ENCODE data around the gene MYT1. TPM values are rescaled to one million over a fixed set of nuclear protein-coding genes. Genes with fewer than 3 reads are reported as not detected.

Gene MYT1
- total and polyA plus RNA-seq, 2 of the 8 experiments (the other 6 are each of a cell fraction or from before 2014, with no cell fraction given), result 0.63 to 2.0 TPM

GRCh38 chr20:64245746-64246595 is 81.7 kb downstream of the MYT1 start:
- no peak overlapping the region for H2BK20ac ChIP-seq (ENCODE audit: low read length)
- H2AK5ac ChIP-seq (ENCODE audit: low read depth, low read length), result no peak overlapping the region
- H3K4ac ChIP-seq (replicated peaks; ENCODE audit: insufficient read length, low read depth, low read length), result no peak overlapping the region
- no peak overlapping the region for H4K8ac ChIP-seq (ENCODE audit: extremely low read depth, insufficient read depth, low read length)
- no peak overlapping the region for H3K4me3 ChIP-seq (ENCODE audit: extremely low read depth in 1 of 4, insufficient read depth in 2 of 4, low read depth in 3 of 4, low read length in 4 of 4)
- H3K79me1 ChIP-seq (ENCODE audit: low read depth, low read length), result no peaks in the 10 kb centered on the region
- no peak overlapping the region for H3K56ac ChIP-seq (replicated peaks; ENCODE audit: insufficient read length, low read depth, low read length)
- H2BK15ac ChIP-seq (ENCODE audit: low read length), result no peak overlapping the region
- no peak overlapping the region for H3K27ac ChIP-seq (ENCODE audit: low read depth, low read length)
- POLR2A ChIA-PET (ENCODE audit: partially characterized antibody), result interaction anchor here (1.2 kb wide), 1 partner anchor 9 kb away, joined by 6 read pairs; the partner anchor contains the start of gene PCMTD2
- H4K20me1 ChIP-seq (replicated peaks in 1 of 2; ENCODE audit: control insufficient read depth in 1 of 2, insufficient read depth in 2 of 2, low read length in 2 of 2), result no peaks in the 10 kb centered on the region
- no peaks in the 10 kb centered on the region for H3K23me2 ChIP-seq (ENCODE audit: low read depth, low read length)
- H3K9ac ChIP-seq (replicated peaks in 1 of 4; ENCODE audit: extremely low read depth in 1 of 4, low read depth in 3 of 4, low read length in 3 of 4), result no peak overlapping the region
- H3K9me3 ChIP-seq (ENCODE audit: insufficient read depth in 2 of 2, low read depth in 1 of 2, low read length in 1 of 2), result no peaks in the 10 kb centered on the region; a peak in 1 of 4 replicates
- no peak overlapping the region for H4K5ac ChIP-seq (ENCODE audit: insufficient read length, low read depth, low read length)
- no peak overlapping the region for H2AFZ ChIP-seq (ENCODE audit: low read length)
- CTCF ChIA-PET (ENCODE audit: partially characterized antibody), result interaction anchor here (1.2 to 4.2 kb wide), 2 partner anchors 9 to 22 kb away, joined by 3 to 16 read pairs; partner anchors contain the start of gene PCMTD2
- no peaks in the 10 kb centered on the region for H3K79me2 ChIP-seq (ENCODE audit: control insufficient read depth in 1 of 2, insufficient read depth in 2 of 2, low read length in 2 of 2)
- H2BK120ac ChIP-seq (replicated peaks; ENCODE audit: low read depth, low read length), result no peak overlapping the region
- no peaks in the 10 kb centered on the region; a peak in 2 of 7 replicates for H3K27me3 ChIP-seq (replicated peaks in 1 of 4; ENCODE audit: control insufficient read depth in 3 of 4, extremely low read depth in 1 of 4, insufficient read depth in 3 of 4, low read length in 3 of 4)
- H3K18ac ChIP-seq (ENCODE audit: extremely low read depth, low read length), result no peak overlapping the region
- H4K91ac ChIP-seq (replicated peaks; ENCODE audit: insufficient read length, low read length), result no peak overlapping the region
- H3K36me3 ChIP-seq (ENCODE audit: control insufficient read depth in 2 of 4, insufficient read depth in 4 of 4, low read length in 3 of 4), result no peaks in the 10 kb centered on the region
- no peaks in the 10 kb centered on the region; a peak in 1 of 7 replicates for H3K4me1 ChIP-seq (replicated peaks in 1 of 4; ENCODE audit: control insufficient read depth in 3 of 4, insufficient read depth in 4 of 4, low read length in 3 of 4)
- no peak overlapping the region for H3K14ac ChIP-seq (ENCODE audit: insufficient read length)
- DNase-seq (ENCODE audit: low read depth in 1 of 2, low spot score in 2 of 2), result no peak
- no peak for FAIRE-seq
- no peak for TF ChIP-seq NANOG (IDR thresholded peaks at IDR 0.05; ENCODE audit: insufficient read depth, low read depth, low read length, poor library complexity, severe bottlenecking)
- TF ChIP-seq TBP (IDR thresholded peaks at IDR 0.05; ENCODE audit: low read depth, low read length), result no peak
- no peak for TF ChIP-seq SRF (IDR thresholded peaks at IDR 0.05; ENCODE audit: low read depth, low read length)
- no peak for TF ChIP-seq BCL11A (IDR thresholded peaks at IDR 0.05; ENCODE audit: low read depth in 2 of 2, low read length in 2 of 2)
- no peak for TF ChIP-seq TEAD4 (IDR thresholded peaks at IDR 0.05; ENCODE audit: low read depth, low read length)
- no peak for TF ChIP-seq CBX8 (IDR thresholded peaks at IDR 0.05; ENCODE audit: borderline replicate concordance, low read depth, low read length)
- TF ChIP-seq KDM5A (IDR thresholded peaks at IDR 0.05; ENCODE audit: low read length), result no peak
- no peak for TF ChIP-seq CBX5 (IDR thresholded peaks at IDR 0.05; ENCODE audit: low read depth, low read length)
- TF ChIP-seq POU5F1 (IDR thresholded peaks at IDR 0.05; ENCODE audit: low read depth, low read length), result no peak
- WGBS, 2 experiments (ENCODE audit: extremely low coverage in 1 of 2, insufficient coverage in 1 of 2, insufficient read length in 1 of 2, insufficient replicate concordance in 2 of 2, low coverage in 1 of 2, low lambda C conversion rate in 2 of 2, missing lambda C conversion rate in 1 of 2), result 88% methylated on average over 5 of the region's 9 CpGs; no CpG with 5 or more reads in 1 of the 2 experiments
- H2BK5ac ChIP-seq (ENCODE audit: low read depth, low read length), result 0 out of 2 replicates have a peak overlapping the region, but pooled peaks have one; percentile 24
- no peak overlapping the region for H3K4me2 ChIP-seq (ENCODE audit: insufficient read depth in 1 of 2, low read depth in 2 of 2, low read length in 2 of 2)
- H2BK12ac ChIP-seq (ENCODE audit: low read depth, low read length), result no peak overlapping the region
- no peak overlapping the region for H3K23ac ChIP-seq (ENCODE audit: insufficient read length)

Measured in H1 (cell line).